Stimulated activated naive CD4-positive, alpha-beta T cell treated with Interleukin-2 at 50 U/mL for 16 hours (primary cell): ENCODE measurements around the gene ZNF432.

ENCODE experiments used
- DNase-seq: peaks from one replicate; lab custom pipeline; 2025; lab: John Stamatoyannopoulos, UW

Gene ZNF432

GRCh38 chr19:52007806-52008557 lies 40.7 kb downstream of the ZNF432 start, which contains the start of gene ZNF615:
Gene ZNF615, minus strand, starts transcription at chr19:52008211. Its CDS starts 4,500 bp downstream, at chr19:52003711.
- peak; percentile 82 for DNase-seq

GRCh38 chr19:52007451-52007805 lies 41.2 kb downstream of the ZNF432 start:
- no peak for DNase-seq

- DNase-seq, result no peak
These were observed 54.5 kb downstream of the ZNF432 start for GRCh38 chr19:51994048-51994644.

GRCh38 chr19:51993422-51993821 lies 55.2 kb downstream of the ZNF432 start:
- DNase-seq, result no peak

- peak; percentile 86 for DNase-seq
These were observed 62.0 kb downstream of the ZNF432 start, which contains the start of gene ZNF350 for GRCh38 chr19:51986309-51987291. Gene ZNF350, minus strand, starts transcription at chr19:51986840. Its CDS starts 12,480 bp downstream, at chr19:51974360.

GRCh38 chr19:51983361-51983760 lies 65.3 kb downstream of the ZNF432 start:
- no peak for DNase-seq
